Kidney epithelial cell (primary cell): ENCODE data around the gene FAM120B. TPM values are rescaled to one million over a fixed set of nuclear protein-coding genes. Genes with fewer than 3 reads are reported as not detected.

Experiments
- DNase-seq: peaks from one replicate; pipeline ENCODE4 v3.0.0-alpha.2; 2010; ENCODE audit warnings: low read depth
- H3K27me3 ChIP-seq: 2 replicates; pipeline ENCODE4 v1.6.0; 2011; ENCODE audit warnings: low read length; ENCODE audit not compliant: control insufficient read depth, insufficient read depth
- H3K36me3 ChIP-seq: 2 replicates; pipeline ENCODE4 v1.5.1; 2011; ENCODE audit warnings: low read length; ENCODE audit not compliant: control insufficient read depth, insufficient read depth
- H3K4me3 ChIP-seq: 2 replicates; pipeline ENCODE4 v1.5.1; 2011; ENCODE audit warnings: low read depth, mild to moderate bottlenecking, control low read depth, low read length
- total RNA-seq: library from RNA; depleted of rRNA; stranded (reverse); fragments of >200 nt; gene quantifications from 2 replicates; pipeline ENCODE4 v1.2.3, GENCODE V29; 2015
- TF ChIP-seq, protein P1 (sequence below): IDR thresholded peaks from 2 replicates; pipeline ENCODE4 v1.5.1; 2011; ENCODE audit warnings: mild to moderate bottlenecking, moderate library complexity, low read length, control low read depth, inconsistent platforms; ENCODE audit not compliant: insufficient read depth, poor library complexity, severe bottlenecking

Gene FAM120B
- total RNA-seq, 1 donor from 2014 or later: 12.4 TPM

DNA sequence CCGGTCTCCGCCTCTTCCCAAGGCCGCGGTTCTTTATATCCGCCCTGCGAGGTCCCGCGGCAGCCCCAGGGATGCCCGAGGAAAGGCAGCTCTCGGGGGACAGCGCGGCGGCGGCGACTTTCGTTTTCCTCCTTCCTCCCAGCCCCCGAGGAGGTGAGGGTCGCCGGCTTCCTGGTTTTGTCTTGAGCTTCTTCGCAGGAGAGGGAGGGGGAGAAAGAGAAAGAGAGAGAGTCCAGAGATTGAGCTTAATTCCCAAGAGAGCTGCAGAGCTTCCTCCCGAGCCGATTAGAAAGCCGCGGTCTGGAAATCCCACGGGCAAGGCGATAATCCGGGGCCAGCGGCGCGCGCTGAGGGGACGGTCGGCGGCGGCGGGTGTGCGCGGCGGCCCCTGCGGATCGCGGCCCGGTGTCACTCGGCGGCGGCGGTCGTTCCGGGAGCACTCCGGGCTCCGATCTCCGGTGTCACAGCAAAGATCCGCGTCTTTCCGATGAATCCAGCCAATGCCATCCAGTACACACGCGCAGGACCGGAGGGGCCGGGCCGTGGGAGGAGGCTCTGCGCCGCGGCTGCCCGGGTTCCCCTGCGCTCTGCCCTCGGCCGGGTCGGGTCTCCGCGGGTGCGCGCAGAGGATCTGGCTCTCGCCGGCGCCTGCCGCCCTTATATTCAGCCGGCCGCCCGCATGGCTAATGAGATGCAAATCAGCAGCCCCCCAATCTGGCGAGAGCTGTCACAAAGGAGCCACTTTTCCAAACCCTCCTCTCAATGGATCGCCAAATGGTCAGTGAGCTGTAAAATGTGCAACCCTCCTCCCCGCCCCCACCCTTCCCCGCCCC lies 16.0 kb upstream of the FAM120B start, which contains the start of gene DLL1:
TSS of gene DLL1 (minus strand) at position 783 of the 833 bp plus-strand sequence. CDS start 939 bp downstream, outside the sequence.
- Histone ChIP-seq H3K36me3 (no peaks in the 10 kb centered on the region), H3K27me3 (peaks cover 75% of the 10 kb centered on the region), H3K4me3 (peak within 1 kb of the TSS; percentile 46)
- TF ChIP-seq, protein P1, sequence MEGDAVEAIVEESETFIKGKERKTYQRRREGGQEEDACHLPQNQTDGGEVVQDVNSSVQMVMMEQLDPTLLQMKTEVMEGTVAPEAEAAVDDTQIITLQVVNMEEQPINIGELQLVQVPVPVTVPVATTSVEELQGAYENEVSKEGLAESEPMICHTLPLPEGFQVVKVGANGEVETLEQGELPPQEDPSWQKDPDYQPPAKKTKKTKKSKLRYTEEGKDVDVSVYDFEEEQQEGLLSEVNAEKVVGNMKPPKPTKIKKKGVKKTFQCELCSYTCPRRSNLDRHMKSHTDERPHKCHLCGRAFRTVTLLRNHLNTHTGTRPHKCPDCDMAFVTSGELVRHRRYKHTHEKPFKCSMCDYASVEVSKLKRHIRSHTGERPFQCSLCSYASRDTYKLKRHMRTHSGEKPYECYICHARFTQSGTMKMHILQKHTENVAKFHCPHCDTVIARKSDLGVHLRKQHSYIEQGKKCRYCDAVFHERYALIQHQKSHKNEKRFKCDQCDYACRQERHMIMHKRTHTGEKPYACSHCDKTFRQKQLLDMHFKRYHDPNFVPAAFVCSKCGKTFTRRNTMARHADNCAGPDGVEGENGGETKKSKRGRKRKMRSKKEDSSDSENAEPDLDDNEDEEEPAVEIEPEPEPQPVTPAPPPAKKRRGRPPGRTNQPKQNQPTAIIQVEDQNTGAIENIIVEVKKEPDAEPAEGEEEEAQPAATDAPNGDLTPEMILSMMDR: no peak
- DNase-seq: no peak

- H3K36me3 ChIP-seq: no peaks in the 10 kb centered on the region
- H3K27me3 ChIP-seq: peaks cover 79% of the 10 kb centered on the region
- no peak for DNase-seq
- H3K4me3 ChIP-seq: peak overlapping the region; percentile 15
- TF ChIP-seq, protein P1: no peak
Measured at GRCh38 chr6:170291271-170292110, 15.1 kb upstream of the FAM120B start.

DNA sequence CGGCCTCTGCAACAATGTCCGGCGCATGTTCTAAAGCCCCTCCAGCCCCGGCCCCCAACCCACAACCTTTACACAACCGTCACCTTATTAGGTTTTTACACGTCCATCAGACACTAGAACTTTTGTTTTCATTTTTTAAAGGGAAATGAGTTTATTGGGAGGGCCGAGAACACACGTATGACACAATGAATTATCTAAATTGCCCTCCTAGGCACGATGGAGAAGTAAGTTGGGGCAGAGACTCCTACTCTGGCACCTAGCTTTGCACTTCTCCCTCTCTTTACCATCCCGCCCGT lies 14.5 kb upstream of the FAM120B start:
- H3K4me3 ChIP-seq: no peak overlapping the region
- DNase-seq: no peak
- TF ChIP-seq, protein P1: no peak
- no peaks in the 10 kb centered on the region for H3K36me3 ChIP-seq
- peaks cover 84% of the 10 kb centered on the region for H3K27me3 ChIP-seq

- TF ChIP-seq, protein P1: no peak
- no peak for DNase-seq
- peaks cover 80% of the 10 kb centered on the region for H3K27me3 ChIP-seq
- H3K36me3 ChIP-seq: no peaks in the 10 kb centered on the region
- H3K4me3 ChIP-seq: no peak overlapping the region
Measured at GRCh38 chr6:170292407-170293158, 14.0 kb upstream of the FAM120B start.

DNA sequence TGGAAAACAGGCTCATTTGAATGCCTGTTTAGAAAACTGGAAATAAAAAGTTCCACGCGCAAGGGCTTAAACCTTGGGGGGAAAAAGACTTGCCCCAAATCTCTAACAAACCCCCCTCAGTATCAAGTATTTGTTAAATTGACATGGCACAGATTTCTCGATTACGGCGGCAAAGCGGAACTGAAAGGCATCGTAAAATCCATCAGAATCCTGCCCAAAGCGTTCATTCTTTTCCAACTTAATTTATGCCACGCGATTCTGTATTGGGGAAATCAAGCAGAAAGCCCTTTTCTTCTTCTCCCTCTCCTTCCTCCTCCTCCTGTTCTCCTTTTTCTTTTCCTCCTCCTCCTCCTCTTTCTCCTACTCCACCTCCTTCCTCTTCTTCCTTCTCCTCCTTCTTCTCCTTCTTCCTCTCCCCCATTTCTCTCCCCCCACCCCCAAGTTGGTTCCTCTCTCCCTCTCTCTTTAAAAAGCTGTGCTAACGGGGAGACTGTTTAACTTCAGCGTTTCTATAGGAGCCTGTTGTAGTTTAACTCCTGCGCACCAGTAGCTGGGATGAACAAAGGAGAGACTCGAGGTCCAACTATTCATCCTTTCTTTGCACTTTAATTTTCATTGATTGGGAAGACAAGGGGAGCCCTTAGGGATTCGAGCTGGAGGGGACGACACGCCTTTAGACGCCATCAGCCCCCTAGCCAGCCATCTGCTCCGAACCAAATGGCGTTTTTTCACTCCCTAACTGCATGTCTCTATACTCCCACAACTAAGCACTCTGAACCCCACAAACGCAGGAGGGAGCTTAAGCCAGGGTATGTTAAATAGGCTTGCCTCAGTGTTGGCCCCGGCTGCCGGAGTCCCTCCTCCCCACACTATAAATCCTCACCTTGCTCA lies 13.0 kb upstream of the FAM120B start:
- Histone ChIP-seq H3K27me3 (peaks cover 70% of the 10 kb centered on the region), H3K36me3 (no peaks in the 10 kb centered on the region), H3K4me3 (no peak overlapping the region)
- no peak for DNase-seq
- TF ChIP-seq, protein P1: no peak
